CD4-positive, alpha-beta T cell (primary cell): ENCODE results near the gene LASP1. TPM values are rescaled to one million over a fixed set of nuclear protein-coding genes. Genes with fewer than 3 reads are reported as not detected.

Experiments used
- ATAC-seq: fragments of 200-7000 bp; cut with Tn5 transposase; one replicate; pipeline ENCODE4 v1.10.0; 2022; ENCODE audit warnings: mild to moderate bottlenecking; ENCODE audit not compliant: poor library complexity
- CTCF ChIA-PET: fragments of 350-600 bp; sonication (Branson Sonifier 250); formaldehyde crosslinking; loops from one replicate; lab custom pipeline; 2021; ENCODE audit warnings: antibody characterized with exemption, inconsistent platforms; lab: Charles Lee
- POLR2A ChIA-PET: fragments of 350-600 bp; sonication (Branson Sonifier 250); formaldehyde crosslinking; loops from one replicate; lab custom pipeline; 2021; ENCODE audit warnings: antibody characterized with exemption, inconsistent platforms; lab: Charles Lee
- DNase-seq, 14 experiments: peaks; one replicate each; pipeline ENCODE4 v3.0.0-alpha.2; 2013 to 2020; ENCODE audit warnings: mixed read lengths in 2 of 14
- H3K27ac ChIP-seq, 2 donors: one replicate each; pipeline versions ENCODE4 v1.5.1 to v1.7.0; 2013; ENCODE audit warnings: low read length in 2 of 2, low read depth in 1 of 2, mild to moderate bottlenecking in 1 of 2
- H3K27me3 ChIP-seq, 2 experiments: 1 replicate in 1 of 2; 2 replicates in 1 of 2; pipeline versions ENCODE4 v1.6.1 to v1.7.0; 2013; ENCODE audit warnings: low read length in 2 of 2, control low read depth in 1 of 2, mild to moderate bottlenecking in 1 of 2, moderate library complexity in 1 of 2; ENCODE audit not compliant: insufficient read depth in 2 of 2, control insufficient read depth in 1 of 2
- H3K36me3 ChIP-seq: one replicate; pipeline ENCODE4 v1.6.1; 2013; ENCODE audit warnings: low read length, control low read depth; ENCODE audit not compliant: insufficient read depth
- H3K4me1 ChIP-seq: one replicate; pipeline ENCODE4 v1.6.1; 2013; ENCODE audit warnings: low read length, control low read depth; ENCODE audit not compliant: insufficient read depth
- H3K4me3 ChIP-seq: one replicate; pipeline ENCODE4 v1.5.1; 2013; ENCODE audit warnings: mild to moderate bottlenecking, low read length, moderate library complexity
- H3K9me3 ChIP-seq, 2 experiments: 1 replicate in 1 of 2; 2 replicates in 1 of 2; pipeline versions ENCODE4 v1.6.1 to v1.7.0; 2013; ENCODE audit warnings: low read length in 2 of 2, mild to moderate bottlenecking in 2 of 2, control low read depth in 1 of 2, moderate library complexity in 1 of 2; ENCODE audit not compliant: control insufficient read depth in 1 of 2, insufficient read depth in 1 of 2
- H3K27ac Mint-ChIP-seq: one replicate; pipeline ENCODE4 v1.8.0; 2020; ENCODE audit warnings: mixed read lengths
- H3K27me3 Mint-ChIP-seq: one replicate; pipeline ENCODE4 v1.8.0; 2021; ENCODE audit warnings: mixed read lengths
- H3K36me3 Mint-ChIP-seq: one replicate; pipeline ENCODE4 v1.8.0; 2021; ENCODE audit warnings: low read depth, mixed read lengths
- H3K4me1 Mint-ChIP-seq: one replicate; pipeline ENCODE4 v1.8.0; 2021; ENCODE audit warnings: low read depth, mixed read lengths
- H3K4me3 Mint-ChIP-seq: one replicate; pipeline ENCODE4 v1.8.0; 2020; ENCODE audit warnings: mild to moderate bottlenecking, mixed read lengths
- H3K9me3 Mint-ChIP-seq: one replicate; pipeline ENCODE4 v1.8.0; 2020; ENCODE audit warnings: mixed read lengths
- CTCF ChIP-seq: fragments of 200-600 bp; IDR thresholded peaks from one replicate; pipeline ENCODE4 v1.8.0; 2022; ENCODE audit warnings: antibody characterized with exemption, mild to moderate bottlenecking
- intact Hi-C, 2 experiments: fragments of 100-400 bp; cut with DNase I in 1 of 2; cut with micrococcal nuclease in 1 of 2; formaldehyde crosslinking; loops; one replicate each; pipeline versions ENCODE4 v1.15.1 to v1.9.0; 2023 to 2025; cut with DNase I, micrococcal nuclease
- total RNA-seq, 174 experiments: library from RNA in 2 of 174; stranded (reverse) in 2 of 174; gene quantifications; one replicate each; pipeline ENCODE4 v1.2.3 and lab custom pipeline; 2021 to 2026

The LASP1 gene
- total RNA-seq, 2 experiments from 2014 or later = 50.1 to 50.5 TPM

- CTCF ChIA-PET = interaction anchor here (1.4 kb wide), 1 partner anchor 19 kb away, joined by 4 read pairs; no protein-coding TSS in a partner anchor
These were observed 35.0 kb downstream of the LASP1 start for GRCh38 chr17:38904892-38905291.

DNA sequence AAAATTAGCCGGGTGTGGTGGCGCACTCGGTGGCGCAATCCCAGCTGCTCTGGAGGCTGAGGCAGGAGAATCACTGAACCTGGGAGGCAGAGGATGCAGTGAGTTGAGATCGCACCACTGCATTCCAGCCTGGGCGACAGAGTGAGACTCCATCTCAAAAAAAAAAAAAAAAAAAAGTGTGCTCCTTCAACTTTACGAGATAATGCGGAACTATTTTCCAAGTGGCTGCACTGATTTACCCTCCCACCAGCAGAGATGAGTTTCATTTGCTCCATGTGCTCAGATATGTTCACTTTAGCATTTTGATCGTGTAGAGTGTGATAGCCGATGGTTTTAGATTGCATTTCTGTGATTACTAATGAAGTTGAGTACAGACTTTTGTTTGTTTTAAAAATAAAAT, 35.5 kb downstream of the LASP1 start:
- intact Hi-C loops = no loop called here

More at GRCh38 chr17:38904892-38905291, 35.0 kb downstream of the LASP1 start:
- POLR2A ChIA-PET = no interaction called here
- Histone ChIP-seq H3K4me1 (peaks cover 65% of the 10 kb centered on the region), H3K36me3 (peaks cover 78% of the 10 kb centered on the region), H3K4me3 (no peak overlapping the region), H3K9me3 (no peaks in the 10 kb centered on the region), H3K27ac (no peak overlapping the region), H3K27me3 (no peaks in the 10 kb centered on the region)
- intact Hi-C loops = no loop called here
- Mint-ChIP-seq H3K9me3 (no peaks in the 10 kb centered on the region), H3K4me1 (peaks cover 33% of the 10 kb centered on the region), H3K27me3 (no peaks in the 10 kb centered on the region), H3K36me3 (peaks cover 58% of the 10 kb centered on the region), H3K27ac (peak overlapping the region; percentile 44), H3K4me3 (no peak overlapping the region)
- ATAC-seq (no peak), DNase-seq (no peak)
- TF ChIP-seq CTCF = no peak

DNA sequence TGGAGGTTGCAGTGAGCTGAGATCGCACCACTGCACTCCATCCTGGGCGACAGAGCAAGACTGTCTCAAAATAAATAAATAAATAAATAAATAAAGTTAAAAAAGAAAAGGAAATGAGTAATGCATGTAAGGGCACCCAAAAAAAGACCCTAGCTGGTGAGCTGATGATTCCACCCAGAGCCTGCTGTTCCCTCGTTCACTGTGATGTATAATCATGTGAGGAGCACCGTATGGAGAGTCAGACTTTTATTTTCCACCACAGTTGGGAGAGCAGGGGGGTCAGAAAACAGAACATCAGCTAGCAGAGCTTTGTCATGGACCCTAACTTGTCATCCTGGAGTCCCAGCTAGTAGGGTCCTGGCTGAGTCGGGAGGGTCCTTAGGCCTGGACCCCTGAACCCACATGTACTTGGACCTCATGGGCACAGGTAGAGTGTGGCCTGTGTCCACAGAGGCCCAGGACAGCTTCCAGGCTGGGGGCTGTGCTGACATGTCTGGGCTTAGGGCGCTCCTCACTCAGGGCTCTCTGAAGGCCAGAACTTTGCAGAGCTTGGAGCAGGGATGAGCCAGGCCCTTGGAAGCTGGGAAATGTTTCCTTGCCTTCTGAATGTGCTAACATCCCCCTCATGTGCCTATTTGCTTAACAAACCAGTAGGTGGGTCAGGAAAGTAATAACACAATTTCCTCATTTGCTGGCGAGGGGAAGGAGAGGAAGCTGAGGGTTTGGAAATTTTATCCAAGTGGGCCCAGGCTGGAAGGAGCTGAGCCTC, 36.8 kb downstream of the LASP1 start:
- Histone ChIP-seq H3K36me3 (peaks cover 84% of the 10 kb centered on the region), H3K4me3 (no peak overlapping the region), H3K27ac (no peak overlapping the region), H3K27me3 (no peaks in the 10 kb centered on the region), H3K9me3 (no peaks in the 10 kb centered on the region), H3K4me1 (peaks cover 56% of the 10 kb centered on the region)
- ChIA-PET POLR2A (interaction anchor here (0.7 to 1.4 kb wide), 3 partner anchors 17 to 53 kb away, joined by 3 read pairs; partner anchors contain the start of gene RPL23), CTCF (interaction anchor here (0.5 to 1.6 kb wide), 2 partner anchors 30 to 76 kb away, joined by 3 read pairs; no protein-coding TSS in a partner anchor)
- H3K4me3 Mint-ChIP-seq = no peak overlapping the region
- peak overlapping the region; percentile 54 for H3K27ac Mint-ChIP-seq
- H3K9me3 Mint-ChIP-seq = no peaks in the 10 kb centered on the region
- H3K36me3 Mint-ChIP-seq = peaks cover 65% of the 10 kb centered on the region
- H3K27me3 Mint-ChIP-seq = no peaks in the 10 kb centered on the region
- intact Hi-C loops = no loop called here
- ATAC-seq (no peak), DNase-seq (no peak)
- TF ChIP-seq CTCF = no peak
- peaks cover 22% of the 10 kb centered on the region for H3K4me1 Mint-ChIP-seq

More for the DNA sequence above, 35.5 kb downstream of the LASP1 start:
- Mint-ChIP-seq H3K36me3 (peaks cover 63% of the 10 kb centered on the region), H3K27me3 (no peaks in the 10 kb centered on the region), H3K9me3 (no peaks in the 10 kb centered on the region), H3K4me3 (no peak overlapping the region), H3K4me1 (peaks cover 32% of the 10 kb centered on the region), H3K27ac (peak overlapping the region; percentile 44)
- H3K4me3 ChIP-seq = no peak overlapping the region
- DNase-seq = no peak
- no peaks in the 10 kb centered on the region for H3K27me3 ChIP-seq
- H3K27ac ChIP-seq = no peak overlapping the region
- H3K36me3 ChIP-seq = peaks cover 82% of the 10 kb centered on the region
- no peak for ATAC-seq
- POLR2A ChIA-PET = no interaction called here
- no peaks in the 10 kb centered on the region for H3K9me3 ChIP-seq
- CTCF ChIA-PET = no interaction called here
- no peak for TF ChIP-seq CTCF
- peaks cover 60% of the 10 kb centered on the region for H3K4me1 ChIP-seq
